ENCODE data around the gene NME9. TPM values are rescaled to one million over a fixed set of nuclear protein-coding genes. Genes with fewer than 3 reads are reported as not detected.

Gene NME9
- total RNA-seq, 2 donors from 2014 or later: 0.40 to 1.3 TPM

DNA sequence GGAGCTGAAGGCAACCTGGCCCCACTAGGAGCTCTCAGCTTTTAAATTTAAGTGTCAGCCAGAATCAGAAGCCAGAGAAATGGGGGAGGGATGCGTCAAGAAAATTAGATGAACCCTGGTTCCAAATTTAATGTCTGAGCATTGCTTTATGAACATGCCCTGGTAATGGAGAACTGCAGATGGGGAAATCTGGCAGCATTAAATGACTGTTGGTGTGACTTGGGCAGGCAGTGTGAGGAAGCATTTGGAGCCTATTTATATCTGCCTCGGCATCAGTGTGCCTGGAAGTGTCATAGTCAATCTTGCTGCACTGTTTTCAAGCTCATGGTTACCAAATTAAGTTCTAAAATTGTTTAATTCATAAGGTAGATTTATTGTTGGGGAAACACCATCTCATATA, 29.0 kb downstream of the NME9 start:
- H3K36me3 Mint-ChIP-seq (ENCODE audit: low read depth): peaks cover 22% of the 10 kb centered on the region
- 93 to 100% methylated on average over 2 of the region's 2 CpGs for WGBS, 2 experiments (ENCODE audit: insufficient coverage in 1 of 2, insufficient read length in 1 of 2)
- no peaks in the 10 kb centered on the region for H3K4me1 Mint-ChIP-seq

GRCh38 chr3:138297876-138298275, 31.8 kb downstream of the NME9 start:
- no peaks in the 10 kb centered on the region for H3K27me3 ChIP-seq (ENCODE audit: control insufficient read depth, insufficient read depth, low read length, poor library complexity, severe bottlenecking)
- no peaks in the 10 kb centered on the region for H3K4me1 ChIP-seq (ENCODE audit: control insufficient read depth, insufficient read depth, low read length)
- DNase-seq: no peak
- Mint-ChIP-seq H3K36me3 (ENCODE audit: low read depth) (peaks cover 33% of the 10 kb centered on the region), H3K27me3 (ENCODE audit: insufficient read depth) (no peaks in the 10 kb centered on the region), H3K4me3 (no peak overlapping the region), H3K4me1 (no peaks in the 10 kb centered on the region), H3K27ac (no peak overlapping the region), H3K9me3 (no peaks in the 10 kb centered on the region)
- H3K36me3 ChIP-seq (ENCODE audit: control insufficient read depth, insufficient read depth, low read length): peaks cover 39% of the 10 kb centered on the region
- H3K4me3 ChIP-seq (ENCODE audit: low read length): no peak overlapping the region
- no peak overlapping the region for H3K27ac ChIP-seq (ENCODE audit: low read depth, low read length)
- H3K9me3 ChIP-seq (ENCODE audit: control insufficient read depth, low read length): no peaks in the 10 kb centered on the region
- H3K9ac ChIP-seq (ENCODE audit: extremely low read depth, low read length, poor library complexity, severe bottlenecking): no peak overlapping the region
- whole genome bisulfite sequencing, 2 experiments (ENCODE audit: insufficient coverage in 1 of 2, insufficient read length in 1 of 2): 100% methylated on average over 1 of the region's 1 CpG; no CpG with 5 or more reads in 1 of the 2 experiments
- TF ChIP-seq, protein P1, sequence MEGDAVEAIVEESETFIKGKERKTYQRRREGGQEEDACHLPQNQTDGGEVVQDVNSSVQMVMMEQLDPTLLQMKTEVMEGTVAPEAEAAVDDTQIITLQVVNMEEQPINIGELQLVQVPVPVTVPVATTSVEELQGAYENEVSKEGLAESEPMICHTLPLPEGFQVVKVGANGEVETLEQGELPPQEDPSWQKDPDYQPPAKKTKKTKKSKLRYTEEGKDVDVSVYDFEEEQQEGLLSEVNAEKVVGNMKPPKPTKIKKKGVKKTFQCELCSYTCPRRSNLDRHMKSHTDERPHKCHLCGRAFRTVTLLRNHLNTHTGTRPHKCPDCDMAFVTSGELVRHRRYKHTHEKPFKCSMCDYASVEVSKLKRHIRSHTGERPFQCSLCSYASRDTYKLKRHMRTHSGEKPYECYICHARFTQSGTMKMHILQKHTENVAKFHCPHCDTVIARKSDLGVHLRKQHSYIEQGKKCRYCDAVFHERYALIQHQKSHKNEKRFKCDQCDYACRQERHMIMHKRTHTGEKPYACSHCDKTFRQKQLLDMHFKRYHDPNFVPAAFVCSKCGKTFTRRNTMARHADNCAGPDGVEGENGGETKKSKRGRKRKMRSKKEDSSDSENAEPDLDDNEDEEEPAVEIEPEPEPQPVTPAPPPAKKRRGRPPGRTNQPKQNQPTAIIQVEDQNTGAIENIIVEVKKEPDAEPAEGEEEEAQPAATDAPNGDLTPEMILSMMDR (conservative IDR thresholded peaks at IDR 0.05): no peak

More for the DNA sequence above, 29.0 kb downstream of the NME9 start:
- TF ChIP-seq, protein P1 (conservative IDR thresholded peaks at IDR 0.05): no peak
- Histone ChIP-seq H3K9me3 (ENCODE audit: control insufficient read depth, low read length) (no peaks in the 10 kb centered on the region), H3K4me3 (ENCODE audit: low read length) (no peak overlapping the region), H3K4me1 (ENCODE audit: control insufficient read depth, insufficient read depth, low read length) (no peaks in the 10 kb centered on the region), H3K27me3 (ENCODE audit: control insufficient read depth, insufficient read depth, low read length, poor library complexity, severe bottlenecking) (no peaks in the 10 kb centered on the region), H3K36me3 (ENCODE audit: control insufficient read depth, insufficient read depth, low read length) (peaks cover 25% of the 10 kb centered on the region), H3K9ac (ENCODE audit: extremely low read depth, low read length, poor library complexity, severe bottlenecking) (no peak overlapping the region), H3K27ac (ENCODE audit: low read depth, low read length) (no peak overlapping the region)
- DNase-seq: no peak
- H3K9me3 Mint-ChIP-seq: no peaks in the 10 kb centered on the region
- H3K27ac Mint-ChIP-seq: no peak overlapping the region
- no peaks in the 10 kb centered on the region for H3K27me3 Mint-ChIP-seq (ENCODE audit: insufficient read depth)
- no peak overlapping the region for H3K4me3 Mint-ChIP-seq

DNA sequence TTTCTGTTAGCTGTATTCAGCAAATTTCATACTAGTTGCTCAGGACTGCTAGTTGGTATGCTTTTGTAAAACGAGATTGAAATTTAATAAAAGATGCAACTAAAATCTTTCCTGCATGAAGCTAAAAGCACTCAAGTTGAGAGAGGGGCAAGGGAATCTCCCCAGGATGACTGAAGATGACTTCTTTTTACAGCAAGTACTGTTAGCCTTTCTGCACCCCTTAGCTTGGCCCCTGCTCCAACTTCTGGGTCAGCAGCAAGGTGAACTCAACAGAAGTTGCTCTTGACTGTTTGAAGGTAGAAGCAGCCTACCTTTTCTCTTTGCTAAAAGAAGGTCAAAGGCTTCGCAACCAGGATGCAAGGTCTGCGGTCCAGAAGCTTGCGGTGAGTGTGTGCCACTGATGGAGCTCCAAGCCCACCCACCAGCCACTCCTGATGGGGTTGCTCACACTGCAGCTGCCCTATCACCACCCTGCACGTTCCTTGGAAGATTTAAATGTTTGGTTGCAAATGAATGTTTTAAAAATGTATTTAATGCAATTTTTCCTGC, 32.5 kb downstream of the NME9 start:
- WGBS, 2 experiments (ENCODE audit: insufficient coverage in 1 of 2, insufficient read length in 1 of 2): 98 to 100% methylated on average over 1 to 4 of the region's 5 CpGs
- Mint-ChIP-seq H3K27ac (no peak overlapping the region), H3K36me3 (ENCODE audit: low read depth) (peaks cover 33% of the 10 kb centered on the region), H3K27me3 (ENCODE audit: insufficient read depth) (no peaks in the 10 kb centered on the region), H3K4me3 (no peak overlapping the region), H3K9me3 (no peaks in the 10 kb centered on the region), H3K4me1 (no peaks in the 10 kb centered on the region)
- Histone ChIP-seq H3K27me3 (ENCODE audit: control insufficient read depth, insufficient read depth, low read length, poor library complexity, severe bottlenecking) (no peaks in the 10 kb centered on the region), H3K9me3 (ENCODE audit: control insufficient read depth, low read length) (no peaks in the 10 kb centered on the region), H3K36me3 (ENCODE audit: control insufficient read depth, insufficient read depth, low read length) (peaks cover 47% of the 10 kb centered on the region), H3K4me3 (ENCODE audit: low read length) (no peak overlapping the region), H3K9ac (ENCODE audit: extremely low read depth, low read length, poor library complexity, severe bottlenecking) (no peak overlapping the region), H3K27ac (ENCODE audit: low read depth, low read length) (no peak overlapping the region), H3K4me1 (ENCODE audit: control insufficient read depth, insufficient read depth, low read length) (no peaks in the 10 kb centered on the region)
- no peak for DNase-seq
- TF ChIP-seq, protein P1 (conservative IDR thresholded peaks at IDR 0.05): no peak

Data from endodermal cell (in vitro differentiated cells).